Measurements from ENCODE around the gene DHH.

DHH gene

GRCh38 chr12:49043241-49043640, 51.4 kb downstream of the DHH start:
- no peaks in the 10 kb centered on the region for H3K79me2 ChIP-seq (ENCODE audit: insufficient read depth, low read length)
- peaks cover 96% of the 10 kb centered on the region; the same call in 1 of the 2 replicates for H3K36me3 ChIP-seq (ENCODE audit: insufficient read depth, low read length)
- no peak overlapping the region for H3K9ac ChIP-seq (ENCODE audit: low read depth, low read length, poor library complexity, severe bottlenecking)
- no peaks in the 10 kb centered on the region for H3K9me2 ChIP-seq (replicated peaks; ENCODE audit: low read depth, low read length)
- H3K4me3 ChIP-seq (ENCODE audit: low read length, poor library complexity, severe bottlenecking) = no peak overlapping the region
- TF ChIP-seq EZH2phosphoT487 (IDR thresholded peaks at IDR 0.05; ENCODE audit: borderline replicate concordance) = no peak
- TF ChIP-seq CTCF (conservative IDR thresholded peaks at IDR 0.05; ENCODE audit: low read length) = no peak
- H3F3A ChIP-seq (ENCODE audit: low read depth) = no peaks in the 10 kb centered on the region
- no peaks in the 10 kb centered on the region for H3K27me3 ChIP-seq (ENCODE audit: insufficient read depth, low read length, poor library complexity, severe bottlenecking)
- H2AFZ ChIP-seq (ENCODE audit: low read length) = no peak overlapping the region
- no peaks in the 10 kb centered on the region for H3K9me3 ChIP-seq (ENCODE audit: insufficient read depth, low read depth, low read length)
- H3K4me2 ChIP-seq (ENCODE audit: low read depth, low read length, poor library complexity, severe bottlenecking) = no peak overlapping the region
- peaks cover 9% of the 10 kb centered on the region for H4K20me1 ChIP-seq (ENCODE audit: insufficient read depth, low read length, poor library complexity, severe bottlenecking)
- H3K4me1 ChIP-seq (ENCODE audit: insufficient read depth, low read length, poor library complexity, severe bottlenecking) = no peaks in the 10 kb centered on the region

DNA sequence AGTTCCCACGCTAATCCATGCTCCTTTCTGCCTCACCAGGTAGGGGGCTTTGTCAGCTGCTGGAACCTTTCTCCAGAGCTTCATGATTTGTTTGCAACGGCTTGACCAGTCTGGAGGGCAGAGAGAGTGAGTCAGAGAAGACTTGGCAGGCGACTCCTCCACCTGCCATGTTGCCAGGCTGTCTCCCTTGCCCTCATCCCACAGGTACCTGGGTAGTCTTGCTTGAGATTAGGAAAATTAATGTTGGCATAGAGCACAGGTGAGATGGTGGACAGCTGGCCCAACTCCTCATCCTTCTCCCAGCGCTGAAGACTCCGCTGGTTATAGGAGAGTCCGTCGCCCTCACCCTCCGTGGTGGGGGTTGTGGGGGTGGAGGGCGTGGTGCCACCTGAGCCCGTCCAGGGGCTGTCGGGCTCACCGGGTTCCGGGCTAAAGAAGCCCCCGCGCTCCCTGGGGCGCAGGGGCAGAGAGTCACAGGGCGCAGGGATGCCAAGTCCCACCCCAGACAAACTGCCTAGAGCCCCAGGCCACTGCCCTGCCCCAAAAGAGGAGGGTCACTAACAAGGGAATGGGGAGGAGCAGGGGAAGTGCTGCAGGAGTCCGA, 52.6 kb downstream of the DHH start:
- peaks cover 9% of the 10 kb centered on the region for H4K20me1 ChIP-seq (ENCODE audit: insufficient read depth, low read length, poor library complexity, severe bottlenecking)
- no peak overlapping the region for H3K4me2 ChIP-seq (ENCODE audit: low read depth, low read length, poor library complexity, severe bottlenecking)
- no peak overlapping the region for H3K9ac ChIP-seq (ENCODE audit: low read depth, low read length, poor library complexity, severe bottlenecking)
- no peak overlapping the region for H3K4me3 ChIP-seq (ENCODE audit: low read length, poor library complexity, severe bottlenecking)
- H3K4me1 ChIP-seq (ENCODE audit: insufficient read depth, low read length, poor library complexity, severe bottlenecking) = no peaks in the 10 kb centered on the region
- no peaks in the 10 kb centered on the region for H3K79me2 ChIP-seq (ENCODE audit: insufficient read depth, low read length)
- no peak for TF ChIP-seq EZH2phosphoT487 (IDR thresholded peaks at IDR 0.05; ENCODE audit: borderline replicate concordance)
- no peak for TF ChIP-seq CTCF (conservative IDR thresholded peaks at IDR 0.05; ENCODE audit: low read length)
- H3K9me3 ChIP-seq (ENCODE audit: insufficient read depth, low read depth, low read length) = no peaks in the 10 kb centered on the region
- H3K27me3 ChIP-seq (ENCODE audit: insufficient read depth, low read length, poor library complexity, severe bottlenecking) = no peaks in the 10 kb centered on the region
- no peaks in the 10 kb centered on the region for H3K9me2 ChIP-seq (replicated peaks; ENCODE audit: low read depth, low read length)
- no peaks in the 10 kb centered on the region for H3F3A ChIP-seq (ENCODE audit: low read depth)
- peaks cover 96% of the 10 kb centered on the region; the same call in 1 of the 2 replicates for H3K36me3 ChIP-seq (ENCODE audit: insufficient read depth, low read length)
- H2AFZ ChIP-seq (ENCODE audit: low read length) = no peak overlapping the region

GRCh38 chr12:49041036-49041880, 53.3 kb downstream of the DHH start:
- no peak for TF ChIP-seq EZH2phosphoT487 (IDR thresholded peaks at IDR 0.05; ENCODE audit: borderline replicate concordance)
- no peak for TF ChIP-seq CTCF (conservative IDR thresholded peaks at IDR 0.05; ENCODE audit: low read length)

More at GRCh38 chr12:49041036-49041880, 53.3 kb downstream of the DHH start:
- H3K4me1 ChIP-seq (ENCODE audit: insufficient read depth, low read length, poor library complexity, severe bottlenecking) = no peaks in the 10 kb centered on the region
- H3K27me3 ChIP-seq (ENCODE audit: insufficient read depth, low read length, poor library complexity, severe bottlenecking) = no peaks in the 10 kb centered on the region
- H3K9ac ChIP-seq (ENCODE audit: low read depth, low read length, poor library complexity, severe bottlenecking) = no peak overlapping the region
- H3K79me2 ChIP-seq (ENCODE audit: insufficient read depth, low read length) = no peaks in the 10 kb centered on the region
- H3K9me3 ChIP-seq (ENCODE audit: insufficient read depth, low read depth, low read length) = no peaks in the 10 kb centered on the region
- H4K20me1 ChIP-seq (ENCODE audit: insufficient read depth, low read length, poor library complexity, severe bottlenecking) = peaks cover 9% of the 10 kb centered on the region
- H3F3A ChIP-seq (ENCODE audit: low read depth) = no peaks in the 10 kb centered on the region
- no peak overlapping the region for H2AFZ ChIP-seq (ENCODE audit: low read length)
- no peaks in the 10 kb centered on the region for H3K9me2 ChIP-seq (replicated peaks; ENCODE audit: low read depth, low read length)
- H3K4me2 ChIP-seq (ENCODE audit: low read depth, low read length, poor library complexity, severe bottlenecking) = no peak overlapping the region
- H3K4me3 ChIP-seq (ENCODE audit: low read length, poor library complexity, severe bottlenecking) = no peak overlapping the region
- peaks cover 96% of the 10 kb centered on the region; the same call in 1 of the 2 replicates for H3K36me3 ChIP-seq (ENCODE audit: insufficient read depth, low read length)
